Colonic mucosa (tissue), 4 donors: ENCODE data around the gene ADGRD1. TPM values are rescaled to one million over a fixed set of nuclear protein-coding genes. Genes with fewer than 3 reads are reported as not detected.

Experiments used
- DNase-seq: peaks from one replicate; pipeline ENCODE4 v3.0.0-alpha.2; 2020
- H3K27ac ChIP-seq: fragments of 200-600 bp; one replicate; pipeline ENCODE4 v1.8.0; 2021
- H3K27me3 ChIP-seq: fragments of 200-600 bp; one replicate; pipeline ENCODE4 v1.8.0; 2021
- H3K36me3 ChIP-seq: fragments of 200-600 bp; one replicate; pipeline ENCODE4 v1.8.0; 2021
- H3K4me1 ChIP-seq: fragments of 200-600 bp; one replicate; pipeline ENCODE4 v1.8.0; 2021; ENCODE audit warnings: mild to moderate bottlenecking
- H3K4me3 ChIP-seq: fragments of 200-600 bp; one replicate; pipeline ENCODE4 v1.8.0; 2021
- H3K9ac ChIP-seq, 2 donors: one replicate each; pipeline ENCODE4 v1.7.0; 2013; ENCODE audit warnings: control low read depth in 2 of 2, low read depth in 2 of 2, low read length in 2 of 2
- H3K9me3 ChIP-seq: fragments of 200-600 bp; one replicate; pipeline ENCODE4 v1.8.0; 2021
- CTCF ChIP-seq: fragments of 200-600 bp; IDR thresholded peaks from one replicate; pipeline ENCODE4 v1.8.0; 2022; ENCODE audit warnings: antibody characterized with exemption, mild to moderate bottlenecking
- intact Hi-C: fragments of 100-400 bp; cut with DNase I; formaldehyde crosslinking; loops from one replicate; pipeline ENCODE4 v1.14.1; 2022
- total RNA-seq, 2 donors: library from RNA; stranded (reverse); fragmentation: NEBNext Ultra II Directional in 1 of 2; extraction: Animal tissue kit (Norgen Biotek cat#: 25700) in 1 of 2; gene quantifications; one replicate each; pipeline ENCODE4 v1.2.1, GENCODE V29; 2021
- donor health status: healthy.
- donor health status: DM: no; HTN: no; CAD: no.
- donor health status: DM: no; HTN: no; CAD: no.

Gene ADGRD1
- total RNA-seq, 2 donors from 2014 or later: 3.5 to 3.6 TPM

GRCh38 chr12:130922511-130922953 lies 31.2 kb upstream of the ADGRD1 start:
- no peaks in the 10 kb centered on the region for H3K9me3 ChIP-seq
- H3K27me3 ChIP-seq: no peaks in the 10 kb centered on the region
- no peak overlapping the region for H3K27ac ChIP-seq
- H3K9ac ChIP-seq: no peak overlapping the region
- intact Hi-C loops: no loop called here
- no peak for TF ChIP-seq CTCF
- H3K4me1 ChIP-seq: no peaks in the 10 kb centered on the region
- H3K4me3 ChIP-seq: no peak overlapping the region
- H3K36me3 ChIP-seq: no peaks in the 10 kb centered on the region
- no peak for DNase-seq

- no peak overlapping the region for H3K4me3 ChIP-seq
- no peaks in the 10 kb centered on the region for H3K4me1 ChIP-seq
- DNase-seq: no peak
- no peaks in the 10 kb centered on the region for H3K9me3 ChIP-seq
- no peak for TF ChIP-seq CTCF
- H3K36me3 ChIP-seq: no peaks in the 10 kb centered on the region
- H3K9ac ChIP-seq: no peak overlapping the region
- no peak overlapping the region for H3K27ac ChIP-seq
- intact Hi-C loops: no loop called here
- no peaks in the 10 kb centered on the region for H3K27me3 ChIP-seq
These were observed 28.6 kb upstream of the ADGRD1 start for GRCh38 chr12:130924966-130925665.

DNA sequence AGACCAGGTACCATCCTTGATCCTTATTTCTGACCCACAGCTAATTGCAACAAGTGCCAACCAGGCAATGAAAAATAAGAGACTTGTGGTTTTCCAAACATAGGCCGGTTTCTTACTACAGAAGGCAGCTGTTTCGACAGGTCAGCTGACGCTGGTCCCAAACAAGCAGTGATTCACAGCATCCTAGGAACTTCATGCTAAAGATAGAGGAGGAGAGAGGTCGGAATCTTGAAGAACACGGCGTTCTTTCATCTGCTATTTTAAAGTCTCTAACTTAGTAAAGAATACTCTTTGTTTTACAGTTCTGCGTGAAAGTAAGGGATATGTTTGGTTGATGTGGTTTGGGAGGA lies 28.1 kb upstream of the ADGRD1 start:
- Histone ChIP-seq H3K4me1 (no peaks in the 10 kb centered on the region), H3K4me3 (no peak overlapping the region), H3K36me3 (no peaks in the 10 kb centered on the region), H3K9ac (no peak overlapping the region), H3K9me3 (no peaks in the 10 kb centered on the region), H3K27me3 (no peaks in the 10 kb centered on the region), H3K27ac (no peak overlapping the region)
- intact Hi-C loops: no loop called here
- no peak for TF ChIP-seq CTCF
- DNase-seq: no peak

DNA sequence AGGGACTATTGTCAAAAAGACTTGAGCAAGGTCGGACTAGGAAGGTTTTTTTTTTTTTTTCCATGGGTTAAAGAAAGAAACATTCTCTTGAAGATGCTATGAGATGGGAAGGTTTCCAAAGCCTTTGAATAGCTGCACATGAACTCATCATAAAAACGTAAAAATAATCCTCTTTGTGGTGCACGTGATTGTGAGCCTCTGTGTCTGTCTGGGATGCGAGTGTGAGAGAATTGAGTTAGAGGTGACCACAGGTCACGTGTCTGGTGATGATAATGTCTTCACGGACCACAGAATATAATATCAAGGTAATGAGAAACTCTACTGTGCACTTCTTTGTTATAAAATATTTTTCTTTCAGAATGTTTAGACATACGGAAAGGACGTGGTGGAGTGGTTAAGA lies 24.3 kb upstream of the ADGRD1 start:
- no peak for TF ChIP-seq CTCF

DNA sequence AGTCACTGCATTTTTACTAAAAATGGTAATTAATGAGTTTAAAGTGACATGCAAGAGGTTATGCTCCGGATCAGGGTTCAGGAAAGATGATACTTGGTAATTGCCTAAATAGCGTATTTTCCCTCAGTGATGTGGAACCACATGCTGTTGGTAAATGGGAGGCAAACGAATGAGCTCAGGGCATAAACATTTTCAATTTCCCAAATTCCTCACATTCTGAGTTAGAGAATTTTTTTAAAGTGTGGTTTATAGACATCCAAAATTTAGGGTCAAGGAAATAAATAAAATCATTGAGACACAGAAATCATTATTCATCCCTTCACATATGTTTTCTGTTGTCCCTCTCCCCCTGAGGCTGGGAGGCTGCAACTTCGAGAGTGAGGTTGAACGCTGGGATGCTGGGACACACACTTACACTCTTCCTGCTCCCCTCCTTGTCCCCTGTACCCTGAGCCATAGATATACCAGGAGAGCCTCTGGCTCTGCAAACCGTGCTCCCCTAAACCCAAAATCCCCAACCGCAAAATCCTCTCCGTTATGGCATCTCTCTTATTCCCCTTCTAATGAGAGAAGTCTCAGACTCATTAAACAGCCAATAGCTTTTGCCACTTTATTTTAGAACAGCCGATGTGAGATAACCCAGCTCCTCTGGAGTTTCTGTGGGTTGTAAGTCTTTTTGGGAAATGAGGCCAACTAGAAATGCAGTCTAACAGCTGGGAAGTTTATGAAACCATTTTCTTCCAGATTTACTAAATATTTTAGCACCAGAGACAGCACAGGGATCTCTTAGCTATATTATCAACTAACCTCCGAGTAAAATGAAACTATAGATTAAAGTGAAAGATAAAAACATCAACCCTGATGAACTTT lies 21.4 kb upstream of the ADGRD1 start:
- Histone ChIP-seq H3K36me3 (no peaks in the 10 kb centered on the region), H3K27me3 (no peaks in the 10 kb centered on the region), H3K4me1 (no peaks in the 10 kb centered on the region), H3K4me3 (no peak overlapping the region), H3K9ac (no peak overlapping the region), H3K27ac (no peak overlapping the region), H3K9me3 (no peaks in the 10 kb centered on the region)
- intact Hi-C loops: no loop called here
- DNase-seq: no peak
- TF ChIP-seq CTCF: no peak

More for the DNA sequence above, 24.3 kb upstream of the ADGRD1 start:
- Histone ChIP-seq H3K27ac (no peak overlapping the region), H3K9ac (no peak overlapping the region), H3K9me3 (no peaks in the 10 kb centered on the region), H3K27me3 (no peaks in the 10 kb centered on the region), H3K4me1 (no peaks in the 10 kb centered on the region), H3K36me3 (no peaks in the 10 kb centered on the region), H3K4me3 (no peak overlapping the region)
- intact Hi-C loops: no loop called here
- DNase-seq: no peak
